IPS-20b (cell line): ENCODE results near the gene RAPGEF6.
"Not testable (repeated sequence)": the region's sequence is repeated elsewhere in the genome, so short reads cannot be mapped to it uniquely, and the experiment has no call there.

Source experiments
- H3K27ac ChIP-seq: one replicate; pipeline ENCODE4 v1.5.1; 2013; ENCODE audit warnings: low read length
- H3K27me3 ChIP-seq: 2 replicates; pipeline ENCODE4 v1.6.1; 2013; ENCODE audit warnings: mild to moderate bottlenecking, low read length, inconsistent platforms; ENCODE audit not compliant: insufficient read depth
- H3K36me3 ChIP-seq: 2 replicates; pipeline ENCODE4 v1.6.1; 2013; ENCODE audit warnings: low read depth, mild to moderate bottlenecking, inconsistent platforms, low read length, moderate library complexity; ENCODE audit not compliant: insufficient read depth
- H3K4me1 ChIP-seq: 2 replicates; pipeline ENCODE4 v1.6.1; 2013; ENCODE audit warnings: mild to moderate bottlenecking, control low read depth, inconsistent platforms, low read length, moderate library complexity; ENCODE audit not compliant: insufficient read depth
- H3K4me3 ChIP-seq: 2 replicates; pipeline ENCODE4 v1.5.1; 2013; ENCODE audit warnings: mild to moderate bottlenecking, low read length, inconsistent platforms
- H3K9ac ChIP-seq: 2 replicates; pipeline ENCODE4 v1.6.1; 2013; ENCODE audit warnings: low read depth, mild to moderate bottlenecking, inconsistent platforms, low read length, moderate library complexity
- H3K9me3 ChIP-seq: 2 replicates; pipeline ENCODE4 v1.6.1; 2013; ENCODE audit warnings: mild to moderate bottlenecking, low read depth, low read length, inconsistent platforms; ENCODE audit not compliant: insufficient read depth

Gene RAPGEF6

GRCh38 chr5:131389869-131390265 lies 245.2 kb downstream of the RAPGEF6 start:
- no peaks in the 10 kb centered on the region for H3K27me3 ChIP-seq
- H3K4me1 ChIP-seq, result no peaks in the 10 kb centered on the region
- H3K4me3 ChIP-seq, result no peak overlapping the region
- H3K27ac ChIP-seq, result no peak overlapping the region
- H3K9ac ChIP-seq, result no peak overlapping the region
- H3K9me3 ChIP-seq, result no peaks in the 10 kb centered on the region
- peaks cover 42% of the 10 kb centered on the region for H3K36me3 ChIP-seq

GRCh38 chr5:131389096-131389868 lies 245.7 kb downstream of the RAPGEF6 start:
- H3K4me1 ChIP-seq, result no peaks in the 10 kb centered on the region
- H3K4me3 ChIP-seq, result no peak overlapping the region
- H3K27ac ChIP-seq, result no peak overlapping the region
- peaks cover 38% of the 10 kb centered on the region for H3K36me3 ChIP-seq
- no peaks in the 10 kb centered on the region for H3K9me3 ChIP-seq
- H3K27me3 ChIP-seq, result no peaks in the 10 kb centered on the region
- no peak overlapping the region for H3K9ac ChIP-seq

GRCh38 chr5:131387255-131387654 lies 247.8 kb downstream of the RAPGEF6 start:
- H3K36me3 ChIP-seq, result peaks cover 18% of the 10 kb centered on the region
- no peak overlapping the region for H3K4me3 ChIP-seq
- H3K27ac ChIP-seq, result no peak overlapping the region
- H3K4me1 ChIP-seq, result no peaks in the 10 kb centered on the region
- H3K27me3 ChIP-seq, result no peaks in the 10 kb centered on the region
- no peak overlapping the region for H3K9ac ChIP-seq
- no peaks in the 10 kb centered on the region for H3K9me3 ChIP-seq

GRCh38 chr5:131386779-131387178 lies 248.2 kb downstream of the RAPGEF6 start:
- H3K36me3 ChIP-seq, result peaks cover 13% of the 10 kb centered on the region
- H3K4me1 ChIP-seq, result no peaks in the 10 kb centered on the region

GRCh38 chr5:131386124-131386523 lies 248.9 kb downstream of the RAPGEF6 start:
- Histone ChIP-seq H3K4me3 (no peak overlapping the region), H3K9me3 (no peaks in the 10 kb centered on the region), H3K4me1 (no peaks in the 10 kb centered on the region), H3K9ac (no peak overlapping the region), H3K27ac (no peak overlapping the region), H3K36me3 (peaks cover 12% of the 10 kb centered on the region), H3K27me3 (no peaks in the 10 kb centered on the region)

More at GRCh38 chr5:131386779-131387178, 248.2 kb downstream of the RAPGEF6 start:
- Histone ChIP-seq H3K9me3 (no peaks in the 10 kb centered on the region), H3K9ac (no peak overlapping the region), H3K27me3 (no peaks in the 10 kb centered on the region), H3K4me3 (no peak overlapping the region), H3K27ac (no peak overlapping the region)

- Histone ChIP-seq H3K4me3 (no peak overlapping the region), H3K27ac (no peak overlapping the region), H3K4me1 (no peaks in the 10 kb centered on the region), H3K36me3 (peaks cover 9% of the 10 kb centered on the region), H3K9ac (no peak overlapping the region), H3K9me3 (no peaks in the 10 kb centered on the region), H3K27me3 (no peaks in the 10 kb centered on the region)
Observed at GRCh38 chr5:131384616-131385214, 250.3 kb downstream of the RAPGEF6 start.

- Histone ChIP-seq H3K9me3 (no peaks in the 10 kb centered on the region), H3K4me1 (no peaks in the 10 kb centered on the region), H3K27me3 (no peaks in the 10 kb centered on the region), H3K36me3 (peaks cover 5% of the 10 kb centered on the region), H3K9ac (no peak overlapping the region), H3K27ac (no peak overlapping the region), H3K4me3 (no peak overlapping the region)
Observed at GRCh38 chr5:131384173-131384572, 250.9 kb downstream of the RAPGEF6 start.

- peaks cover 5% of the 10 kb centered on the region for H3K36me3 ChIP-seq
- no peak overlapping the region for H3K27ac ChIP-seq
- H3K4me1 ChIP-seq, result no peaks in the 10 kb centered on the region
- no peak overlapping the region for H3K9ac ChIP-seq
- H3K27me3 ChIP-seq, result no peaks in the 10 kb centered on the region
- H3K9me3 ChIP-seq, result no peaks in the 10 kb centered on the region
- H3K4me3 ChIP-seq, result no peak overlapping the region
Observed at GRCh38 chr5:131382407-131383395, 252.3 kb downstream of the RAPGEF6 start.

GRCh38 chr5:131381777-131382176 lies 253.3 kb downstream of the RAPGEF6 start:
- no peaks in the 10 kb centered on the region for H3K4me1 ChIP-seq
- no peak overlapping the region for H3K4me3 ChIP-seq
- no peak overlapping the region for H3K27ac ChIP-seq
- no peaks in the 10 kb centered on the region for H3K27me3 ChIP-seq
- H3K9me3 ChIP-seq, result no peaks in the 10 kb centered on the region
- H3K9ac ChIP-seq, result no peak overlapping the region
- H3K36me3 ChIP-seq, result peaks cover 5% of the 10 kb centered on the region

GRCh38 chr5:131381021-131381420 lies 254.0 kb downstream of the RAPGEF6 start:
- H3K9me3 ChIP-seq, result no peaks in the 10 kb centered on the region
- peaks cover 5% of the 10 kb centered on the region for H3K36me3 ChIP-seq
- H3K4me1 ChIP-seq, result no peaks in the 10 kb centered on the region
- H3K27ac ChIP-seq, result no peak overlapping the region
- no peak overlapping the region for H3K9ac ChIP-seq
- no peak overlapping the region for H3K4me3 ChIP-seq
- H3K27me3 ChIP-seq, result no peaks in the 10 kb centered on the region

GRCh38 chr5:131380238-131380637 lies 254.8 kb downstream of the RAPGEF6 start:
- not testable (repeated sequence) for H3K27ac ChIP-seq, H3K4me3 ChIP-seq, H3K9ac ChIP-seq, H3K4me1 ChIP-seq, H3K27me3 ChIP-seq, H3K9me3 ChIP-seq, H3K36me3 ChIP-seq
